ENCODE measurements around the gene TLE2.

The TLE2 gene

DNA sequence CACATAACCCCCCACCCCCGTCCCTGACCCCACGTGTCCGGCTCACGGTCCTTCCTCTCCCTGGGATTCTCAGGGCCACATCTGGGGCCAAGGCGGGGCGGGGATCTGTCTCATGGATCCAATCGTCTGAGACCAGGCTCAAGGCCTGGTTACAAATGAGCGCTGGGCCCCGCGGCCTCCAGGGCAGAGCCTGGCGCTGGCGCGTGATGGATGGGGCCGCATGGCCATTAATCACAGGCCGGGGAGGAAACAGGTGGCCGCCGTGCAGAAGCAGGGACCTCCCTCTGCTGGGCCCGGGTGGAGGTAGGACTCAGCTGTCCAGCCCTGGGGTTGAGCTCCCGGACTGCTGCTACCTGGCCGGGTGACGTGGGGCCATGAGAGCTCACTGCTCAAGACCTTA is 39.0 kb upstream of the TLE2 start:
- H3K9me3 Mint-ChIP-seq, result no peaks in the 10 kb centered on the region
- peaks cover 27% of the 10 kb centered on the region for H3K27me3 Mint-ChIP-seq (ENCODE audit: low read depth)
- peak overlapping the region in 2 of 3 experiments; percentile 34 to 48 for H3K27ac Mint-ChIP-seq
- H3K4me1 Mint-ChIP-seq, result peaks cover 18% of the 10 kb centered on the region
- TF ChIP-seq, protein P1, sequence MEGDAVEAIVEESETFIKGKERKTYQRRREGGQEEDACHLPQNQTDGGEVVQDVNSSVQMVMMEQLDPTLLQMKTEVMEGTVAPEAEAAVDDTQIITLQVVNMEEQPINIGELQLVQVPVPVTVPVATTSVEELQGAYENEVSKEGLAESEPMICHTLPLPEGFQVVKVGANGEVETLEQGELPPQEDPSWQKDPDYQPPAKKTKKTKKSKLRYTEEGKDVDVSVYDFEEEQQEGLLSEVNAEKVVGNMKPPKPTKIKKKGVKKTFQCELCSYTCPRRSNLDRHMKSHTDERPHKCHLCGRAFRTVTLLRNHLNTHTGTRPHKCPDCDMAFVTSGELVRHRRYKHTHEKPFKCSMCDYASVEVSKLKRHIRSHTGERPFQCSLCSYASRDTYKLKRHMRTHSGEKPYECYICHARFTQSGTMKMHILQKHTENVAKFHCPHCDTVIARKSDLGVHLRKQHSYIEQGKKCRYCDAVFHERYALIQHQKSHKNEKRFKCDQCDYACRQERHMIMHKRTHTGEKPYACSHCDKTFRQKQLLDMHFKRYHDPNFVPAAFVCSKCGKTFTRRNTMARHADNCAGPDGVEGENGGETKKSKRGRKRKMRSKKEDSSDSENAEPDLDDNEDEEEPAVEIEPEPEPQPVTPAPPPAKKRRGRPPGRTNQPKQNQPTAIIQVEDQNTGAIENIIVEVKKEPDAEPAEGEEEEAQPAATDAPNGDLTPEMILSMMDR (IDR thresholded peaks at IDR 0.05; ENCODE audit: unreplicated experiment in 3 of 3), result no peak
- no peak overlapping the region for H3K4me3 Mint-ChIP-seq
- H3K36me3 Mint-ChIP-seq (ENCODE audit: low read depth), result no peaks in the 10 kb centered on the region

DNA sequence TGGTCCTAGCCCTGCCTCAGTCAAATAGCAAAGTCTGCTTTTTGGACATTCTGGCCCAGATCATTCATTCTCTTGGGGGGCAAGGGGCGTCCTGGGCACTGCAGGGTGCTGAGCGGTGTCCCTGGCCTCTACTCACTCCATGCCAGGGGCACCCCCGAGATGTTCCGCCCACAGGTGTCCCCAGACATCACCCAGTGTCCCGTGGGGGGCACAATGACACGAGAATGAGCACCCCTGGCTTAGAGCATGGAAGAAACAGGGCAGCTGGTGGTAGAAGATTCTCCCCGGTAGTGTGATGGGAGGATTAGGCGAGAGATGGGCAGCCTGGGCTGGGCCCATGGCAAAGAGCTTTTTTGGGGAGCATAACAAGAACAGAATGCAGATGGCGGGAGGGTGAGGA is 38.5 kb upstream of the TLE2 start:
- peaks cover 13% of the 10 kb centered on the region for H3K4me1 Mint-ChIP-seq
- H3K9me3 Mint-ChIP-seq, result no peaks in the 10 kb centered on the region
- TF ChIP-seq, protein P1 (IDR thresholded peaks at IDR 0.05; ENCODE audit: unreplicated experiment in 3 of 3), result no peak
- peak overlapping the region; percentile 11 to 48 (median 34) for H3K27ac Mint-ChIP-seq
- H3K36me3 Mint-ChIP-seq (ENCODE audit: low read depth), result no peaks in the 10 kb centered on the region
- no peak overlapping the region for H3K4me3 Mint-ChIP-seq
- H3K27me3 Mint-ChIP-seq (ENCODE audit: low read depth), result peaks cover 25% of the 10 kb centered on the region

DNA sequence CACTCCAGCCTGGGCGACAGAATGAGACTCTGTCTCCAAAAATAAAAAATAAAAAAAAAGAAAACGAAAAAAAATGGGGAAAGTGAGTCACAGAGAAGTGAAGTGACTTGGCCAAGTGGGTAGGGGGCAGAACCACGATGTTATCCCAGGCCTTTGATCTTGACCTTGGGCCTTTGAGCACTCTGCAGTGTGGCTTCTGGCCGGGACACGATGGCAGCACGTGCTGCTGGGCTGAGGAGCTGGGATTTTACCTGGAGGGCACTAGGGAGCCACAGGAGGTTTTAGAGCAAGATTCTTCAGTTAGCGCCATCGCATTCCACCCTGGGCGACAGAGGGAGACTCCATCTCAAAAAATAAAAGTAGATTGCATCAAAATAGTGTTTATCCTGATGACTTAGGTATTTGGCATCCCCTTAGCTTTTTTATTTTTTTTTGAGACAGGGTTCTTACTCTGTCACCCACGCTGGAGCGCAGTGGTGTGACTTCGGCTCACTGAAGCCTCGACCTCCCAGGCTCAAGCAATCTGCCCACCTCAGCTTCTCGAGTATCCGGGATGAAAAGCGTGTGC is 37.5 kb upstream of the TLE2 start:
- Mint-ChIP-seq H3K4me1 (peaks cover 9% of the 10 kb centered on the region), H3K9me3 (no peaks in the 10 kb centered on the region), H3K27ac (no peak overlapping the region), H3K4me3 (peak overlapping the region in 1 of 3 experiments; percentile 15), H3K36me3 (ENCODE audit: low read depth) (no peaks in the 10 kb centered on the region), H3K27me3 (ENCODE audit: low read depth) (peaks cover 22% of the 10 kb centered on the region)
- TF ChIP-seq, protein P1 (IDR thresholded peaks at IDR 0.05; ENCODE audit: unreplicated experiment in 3 of 3), result no peak

DNA sequence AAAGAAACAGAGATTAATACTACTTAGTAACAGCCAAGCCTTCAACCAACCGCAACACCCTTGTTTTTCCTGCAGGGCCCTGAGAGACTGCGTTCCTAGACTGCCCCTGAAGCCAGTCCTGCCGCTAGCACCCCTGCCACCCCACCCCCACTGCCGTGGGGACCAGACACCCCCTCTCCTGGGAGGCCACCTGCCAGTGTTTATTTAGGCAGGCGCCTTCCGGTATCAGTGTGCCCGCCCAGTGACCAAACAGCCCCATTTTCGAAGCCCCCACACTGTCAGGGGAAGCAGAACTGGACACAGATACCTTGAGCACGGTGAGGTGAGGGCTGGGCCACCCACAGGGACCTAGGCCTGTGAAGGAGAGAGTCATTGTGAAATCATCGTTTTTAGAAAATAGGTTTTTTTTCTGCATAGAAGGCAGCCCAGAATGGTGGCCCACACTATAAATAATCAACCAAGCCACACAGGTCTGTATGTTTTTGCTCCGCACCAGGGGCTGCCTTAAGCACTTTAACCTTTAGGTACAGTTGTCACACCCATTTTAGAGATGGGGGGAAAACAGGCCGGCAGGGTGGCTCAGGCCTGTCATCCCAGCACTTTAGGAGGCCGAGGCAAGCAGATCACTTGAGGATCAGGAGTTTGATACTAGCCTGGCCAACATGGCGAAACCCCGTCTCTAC is 36.7 kb upstream of the TLE2 start:
- Mint-ChIP-seq H3K4me3 (peak overlapping the region in 2 of 3 experiments; percentile 13 to 52), H3K27ac (peak overlapping the region; percentile 82 to 87 (median 83)), H3K27me3 (ENCODE audit: low read depth) (peaks cover 22% of the 10 kb centered on the region), H3K4me1 (peaks cover 11% of the 10 kb centered on the region), H3K9me3 (no peaks in the 10 kb centered on the region), H3K36me3 (ENCODE audit: low read depth) (peaks cover 2% of the 10 kb centered on the region)
- TF ChIP-seq, protein P1 (IDR thresholded peaks at IDR 0.05; ENCODE audit: unreplicated experiment in 3 of 3), result no peak

DNA sequence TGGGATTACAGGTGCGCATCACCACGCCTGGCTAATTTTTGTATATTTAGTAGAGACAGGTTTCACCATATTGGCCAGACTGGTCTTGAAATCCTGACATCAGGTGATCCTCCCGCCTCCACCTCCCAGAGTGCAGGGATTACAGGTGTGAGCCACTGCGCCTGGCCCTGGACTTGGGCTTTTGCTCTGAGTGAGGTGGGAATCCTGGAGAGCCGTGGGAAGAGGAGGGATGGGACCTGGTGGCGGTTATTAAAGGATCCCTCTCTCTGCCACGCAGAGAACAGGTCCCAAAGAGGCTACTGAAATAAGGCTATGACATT is 34.9 kb upstream of the TLE2 start:
- no peaks in the 10 kb centered on the region for H3K9me3 Mint-ChIP-seq
- TF ChIP-seq, protein P1 (IDR thresholded peaks at IDR 0.05; ENCODE audit: unreplicated experiment in 3 of 3), result no peak
- H3K27ac Mint-ChIP-seq, result peak overlapping the region in 2 of 3 experiments; percentile 64 to 76
- H3K4me3 Mint-ChIP-seq, result peak overlapping the region; percentile 83 to 87 (median 87)
- H3K27me3 Mint-ChIP-seq (ENCODE audit: low read depth), result peaks cover 25% of the 10 kb centered on the region
- peaks cover 12% of the 10 kb centered on the region for H3K36me3 Mint-ChIP-seq (ENCODE audit: low read depth)
- H3K4me1 Mint-ChIP-seq, result peaks cover 14% of the 10 kb centered on the region

All from nephron (organoid).